Epidermal melanocyte (primary cell): ENCODE results near the gene PTTG2.
A peak's percentile ranks its signal among the peaks of the same experiment; 100 is the strongest.
"Not testable (repeated sequence)": the region's sequence is repeated elsewhere in the genome, so short reads cannot be mapped to it uniquely, and the experiment has no call there.

Source experiments
- DNase-seq: peaks from one replicate; pipeline ENCODE4 v3.0.0; 2011; ENCODE audit warnings: low spot score; ENCODE audit not compliant: insufficient read length

The PTTG2 gene

GRCh38 chr4:37956941-37957340 lies 3.3 kb upstream of the PTTG2 start:
- no peak for DNase-seq

GRCh38 chr4:37958932-37959331 lies 1.3 kb upstream of the PTTG2 start:
- no peak for DNase-seq

- DNase-seq: no peak
Observed at GRCh38 chr4:37960679-37961450, 667 bp downstream of the PTTG2 start.

GRCh38 chr4:37964734-37965457 lies 4.7 kb downstream of the PTTG2 start:
- DNase-seq: no peak

GRCh38 chr4:37966044-37966443 lies 5.8 kb downstream of the PTTG2 start:
- no peak for DNase-seq

GRCh38 chr4:37967736-37968135 lies 7.5 kb downstream of the PTTG2 start:
- DNase-seq: no peak

GRCh38 chr4:37968747-37969146 lies 8.5 kb downstream of the PTTG2 start:
- no peak for DNase-seq

- no peak for DNase-seq
Observed at GRCh38 chr4:37970702-37971101, 10.5 kb downstream of the PTTG2 start.

GRCh38 chr4:37971202-37971601 lies 11.0 kb downstream of the PTTG2 start:
- DNase-seq: no peak

- DNase-seq: no peak
Observed at GRCh38 chr4:37973441-37973840, 13.2 kb downstream of the PTTG2 start.

- DNase-seq: not testable (repeated sequence)
Observed at GRCh38 chr4:37975321-37975822, 15.2 kb downstream of the PTTG2 start.

GRCh38 chr4:37976507-37976906 lies 16.3 kb downstream of the PTTG2 start:
- DNase-seq: no peak

- peak; percentile 62 for DNase-seq
Observed at GRCh38 chr4:37976991-37977470, 16.8 kb downstream of the PTTG2 start.

- DNase-seq: peak; percentile 55
Observed at GRCh38 chr4:37977471-37978247, 17.5 kb downstream of the PTTG2 start.

GRCh38 chr4:37978248-37978924 lies 18.2 kb downstream of the PTTG2 start:
- no peak for DNase-seq

- DNase-seq: no peak
Observed at GRCh38 chr4:37980246-37980645, 20.0 kb downstream of the PTTG2 start.

GRCh38 chr4:37981425-37981824 lies 21.2 kb downstream of the PTTG2 start:
- DNase-seq: no peak

- DNase-seq: no peak
Observed at GRCh38 chr4:37981844-37982720, 21.9 kb downstream of the PTTG2 start.

- no peak for DNase-seq
Observed at GRCh38 chr4:37982736-37983135, 22.5 kb downstream of the PTTG2 start.

GRCh38 chr4:37983951-37984350 lies 23.8 kb downstream of the PTTG2 start:
- no peak for DNase-seq
